ENCODE data around the gene KCNMB4.

Gene KCNMB4

GRCh38 chr12:70365648-70366518 lies at the start of gene KCNMB4:
KCNMB4 (plus strand) TSS chr12:70366290; CDS start chr12:70366735, 445 bp downstream.
- DNase-seq: peak; percentile 65

- DNase-seq: no peak
These were observed 48.3 kb upstream of the KCNMB4 start for GRCh38 chr12:70317781-70318180.

GRCh38 chr12:70319605-70320004 lies 46.5 kb upstream of the KCNMB4 start:
- DNase-seq: no peak

- DNase-seq: no peak
These were observed 44.9 kb upstream of the KCNMB4 start for GRCh38 chr12:70321191-70321590.

GRCh38 chr12:70327541-70327940 lies 38.5 kb upstream of the KCNMB4 start:
- DNase-seq: no peak

GRCh38 chr12:70329728-70330127 lies 36.4 kb upstream of the KCNMB4 start:
- DNase-seq: no peak

GRCh38 chr12:70330158-70330557 lies 35.9 kb upstream of the KCNMB4 start:
- DNase-seq: no peak

GRCh38 chr12:70332236-70332635 lies 33.9 kb upstream of the KCNMB4 start:
- no peak for DNase-seq

GRCh38 chr12:70334742-70335141 lies 31.3 kb upstream of the KCNMB4 start:
- DNase-seq: no peak

GRCh38 chr12:70338531-70338930 lies 27.6 kb upstream of the KCNMB4 start:
- DNase-seq: no peak

- no peak for DNase-seq
These were observed 15.0 kb upstream of the KCNMB4 start for GRCh38 chr12:70351076-70351475.

GRCh38 chr12:70353780-70354660 lies 12.1 kb upstream of the KCNMB4 start:
- DNase-seq: no peak

- no peak for DNase-seq
These were observed 11.3 kb upstream of the KCNMB4 start for GRCh38 chr12:70354787-70355186.

- no peak for DNase-seq
These were observed 10.1 kb upstream of the KCNMB4 start for GRCh38 chr12:70355972-70356371.

GRCh38 chr12:70359458-70360197 lies 6.5 kb upstream of the KCNMB4 start:
- DNase-seq: no peak

GRCh38 chr12:70360218-70360617 lies 5.9 kb upstream of the KCNMB4 start:
- no peak for DNase-seq

GRCh38 chr12:70364695-70365397 lies 1.2 kb upstream of the KCNMB4 start:
- DNase-seq: no peak

- DNase-seq: no peak
These were observed 767 bp upstream of the KCNMB4 start for GRCh38 chr12:70365398-70365647.

- peak; percentile 26 for DNase-seq
These were observed 629 bp downstream of the KCNMB4 start for GRCh38 chr12:70366581-70367257.

- DNase-seq: no peak
These were observed 1.4 kb downstream of the KCNMB4 start for GRCh38 chr12:70367258-70368141.

- DNase-seq: no peak
These were observed 6.8 kb downstream of the KCNMB4 start for GRCh38 chr12:70372881-70373280.
